ENCODE measurements around the gene TSPAN9. TPM values are rescaled to one million over a fixed set of nuclear protein-coding genes. Genes with fewer than 3 reads are reported as not detected.
A peak's percentile ranks its signal among the peaks of the same experiment; 100 is the strongest.

Gene TSPAN9
- polyA plus RNA-seq, 2 of the 4 experiments (the other 2 are of a cell fraction) = 12.4 to 16.1 TPM

- Histone ChIP-seq H3K27ac (peak overlapping the region; percentile 78 to 87), H3K4me1 (peaks cover 44% of the 10 kb centered on the region), H3K9me3 (no peaks in the 10 kb centered on the region), H3K4me3 (peak overlapping the region; percentile 1; the same call in 1 of the 3 replicates), H3K4me2 (peak overlapping the region; percentile 81)
- ChIA-PET POLR2A (interaction anchor here (0.9 to 1.1 kb wide), 2 partner anchors 27 to 35 kb away, joined by 3 to 5 read pairs; no protein-coding TSS in a partner anchor), CTCF (interaction anchor here (0.7 to 8.5 kb wide), 11 partner anchors 9 to 635 kb away, joined by 3 to 53 read pairs (median 7); no protein-coding TSS in a partner anchor)
- peak; percentile 49 for TF ChIP-seq JUNB (IDR thresholded peaks at IDR 0.05)
- 0 out of 2 replicates have a peak, but pooled peaks have one; percentile 15 for TF ChIP-seq FOSL2 (IDR thresholded peaks at IDR 0.05)
- peak; percentile 78 for TF ChIP-seq FOSL2 (CRISPR knock-in tag; IDR thresholded peaks at IDR 0.05)
- no peak for TF ChIP-seq ESRRA (IDR thresholded peaks at IDR 0.05; ENCODE audit: borderline replicate concordance, low read length)
- TF ChIP-seq MAX (IDR thresholded peaks at IDR 0.05) = peak; percentile 69
- no peak for TF ChIP-seq POLR2AphosphoS2 (conservative IDR thresholded peaks at IDR 0.05; ENCODE audit: low read length)
- no peak for TF ChIP-seq HDAC2 (IDR thresholded peaks at IDR 0.05)
- TF ChIP-seq HMGXB4 (CRISPR knock-in tag; IDR thresholded peaks at IDR 0.05; ENCODE audit: borderline replicate concordance) = no peak
- TF ChIP-seq HES2 (IDR thresholded peaks at IDR 0.05) = no peak
- no peak for TF ChIP-seq MAZ (IDR thresholded peaks at IDR 0.05; ENCODE audit: borderline replicate concordance, low read depth, low read length)
- TF ChIP-seq KDM5A (IDR thresholded peaks at IDR 0.05) = no peak
- TF ChIP-seq ZNF302 (CRISPR knock-in tag; IDR thresholded peaks at IDR 0.05) = no peak
- no peak for TF ChIP-seq NR3C1 (IDR thresholded peaks at IDR 0.05)
- TF ChIP-seq BCL3 (IDR thresholded peaks at IDR 0.05) = no peak
- no peak for TF ChIP-seq CHD2 (IDR thresholded peaks at IDR 0.05; ENCODE audit: low read length, partially characterized antibody)
- TF ChIP-seq JUN (IDR thresholded peaks at IDR 0.05) = 0 out of 5 replicates have a peak, but pooled peaks of 1 of the 2 experiments have one; percentile 41
- peak in 1 of 2 experiments; percentile 27; a peak in 1 of 5 replicates for TF ChIP-seq EP300 (IDR thresholded peaks at IDR 0.05)
- 35% methylated on average over 22 of the region's 22 CpGs for WGBS (ENCODE audit: missing lambda C conversion rate)
- peak; percentile 79 for FAIRE-seq
- peak; percentile 86 to 88 for DNase-seq (ENCODE audit: low read depth in 1 of 2, low spot score in 1 of 2)
- peak; percentile 88 to 89 for ATAC-seq
Observed at GRCh38 chr12:3168223-3169221, 91.3 kb downstream of the TSPAN9 start.

GRCh38 chr12:3170423-3171194 lies 93.4 kb downstream of the TSPAN9 start:
- peak; percentile 69 to 80 for ATAC-seq
- TF ChIP-seq RNF2 (IDR thresholded peaks at IDR 0.05; ENCODE audit: borderline replicate concordance, low read depth) (no peak), ATOH8 (CRISPR knock-in tag; IDR thresholded peaks at IDR 0.05; ENCODE audit: low read depth) (peak; percentile 30; the same call in 1 of the 2 replicates), ZNF302 (CRISPR knock-in tag; IDR thresholded peaks at IDR 0.05) (no peak), FOSL2 (IDR thresholded peaks at IDR 0.05) (peak; percentile 49; the same call in 1 of the 2 replicates), FOSL2 (CRISPR knock-in tag; IDR thresholded peaks at IDR 0.05) (peak; percentile 83), HOXB13 (CRISPR knock-in tag; IDR thresholded peaks at IDR 0.05; ENCODE audit: low read depth) (no peak), RCOR1 (IDR thresholded peaks at IDR 0.05; ENCODE audit: low read depth, low read length) (no peak), ZSCAN20 (CRISPR knock-in tag; IDR thresholded peaks at IDR 0.05) (no peak), JUN (IDR thresholded peaks at IDR 0.05) (0 out of 5 replicates have a peak, but pooled peaks of 1 of the 2 experiments have one; percentile 30), BCL3 (IDR thresholded peaks at IDR 0.05) (no peak), CTCF (IDR thresholded peaks at IDR 0.05) (no peak), TP53 (CRISPR knock-in tag; IDR thresholded peaks at IDR 0.05) (no peak), GATA3 (IDR thresholded peaks at IDR 0.05; ENCODE audit: borderline replicate concordance) (peak; percentile 32; the same call in 1 of the 2 replicates)

More at GRCh38 chr12:3170423-3171194, 93.4 kb downstream of the TSPAN9 start:
- peak; percentile 77 to 84 for DNase-seq (ENCODE audit: low read depth in 1 of 2, low spot score in 1 of 2)
- ChIA-PET POLR2A (no interaction called here), CTCF (interaction anchor here (1.1 to 5.9 kb wide), 6 partner anchors 8 to 105 kb away, joined by 3 to 40 read pairs (median 4); no protein-coding TSS in a partner anchor)
- FAIRE-seq = peak; percentile 76
- Histone ChIP-seq H3K4me2 (peak overlapping the region; percentile 81), H3K4me1 (peaks cover 44% of the 10 kb centered on the region), H3K9me3 (no peaks in the 10 kb centered on the region), H3K27ac (peak overlapping the region; percentile 78 to 87), H3K4me3 (no peak overlapping the region)
- 28% methylated on average over 20 of the region's 20 CpGs for WGBS (ENCODE audit: missing lambda C conversion rate)
